Large intestine (tissue), 3 donors: ENCODE measurements around the gene CXCL11. TPM values are rescaled to one million over a fixed set of nuclear protein-coding genes. Genes with fewer than 3 reads are reported as not detected.
"Not testable (repeated sequence)": the region's sequence is repeated elsewhere in the genome, so short reads cannot be mapped to it uniquely, and the experiment has no call there.

Experiments
- DNase-seq, 2 donors: peaks; one replicate each; pipeline versions ENCODE4 v3.0.0 to v3.0.0-alpha.2; 2013
- H3K27ac ChIP-seq: one replicate; pipeline ENCODE4 v1.5.1; 2013; ENCODE audit warnings: low read length
- H3K27me3 ChIP-seq: 2 replicates; pipeline ENCODE4 v1.6.1; 2013; ENCODE audit warnings: low read length; ENCODE audit not compliant: control insufficient read depth, insufficient read depth
- H3K36me3 ChIP-seq: 2 replicates; pipeline ENCODE4 v1.6.1; 2013; ENCODE audit warnings: low read length; ENCODE audit not compliant: control insufficient read depth, insufficient read depth
- H3K4me1 ChIP-seq: one replicate; pipeline ENCODE4 v1.6.1; 2013; ENCODE audit warnings: low read length; ENCODE audit not compliant: control insufficient read depth, insufficient read depth
- H3K4me3 ChIP-seq: one replicate; pipeline ENCODE4 v1.5.1; 2013; ENCODE audit warnings: low read length
- H3K9me3 ChIP-seq: one replicate; pipeline ENCODE4 v1.6.1; 2013; ENCODE audit warnings: mild to moderate bottlenecking, low read depth, low read length, moderate library complexity; ENCODE audit not compliant: control insufficient read depth
- WGBS: methylation state at CpG from one replicate; pipeline ENCODE4 v1.1.5; 2013; ENCODE audit warnings: low lambda C conversion rate; ENCODE audit not compliant: insufficient coverage; 5-methylcytosine and 5-hydroxymethylcytosine counted together
- polyA plus RNA-seq: library from polyadenylated mRNA; unstranded; fragments of 120-200 nt; gene quantifications from one replicate; pipeline ENCODE4 v1.2.1, GENCODE V29; 2013

CXCL11 gene
- polyA plus RNA-seq, 1 donor = 0.30 TPM

DNA sequence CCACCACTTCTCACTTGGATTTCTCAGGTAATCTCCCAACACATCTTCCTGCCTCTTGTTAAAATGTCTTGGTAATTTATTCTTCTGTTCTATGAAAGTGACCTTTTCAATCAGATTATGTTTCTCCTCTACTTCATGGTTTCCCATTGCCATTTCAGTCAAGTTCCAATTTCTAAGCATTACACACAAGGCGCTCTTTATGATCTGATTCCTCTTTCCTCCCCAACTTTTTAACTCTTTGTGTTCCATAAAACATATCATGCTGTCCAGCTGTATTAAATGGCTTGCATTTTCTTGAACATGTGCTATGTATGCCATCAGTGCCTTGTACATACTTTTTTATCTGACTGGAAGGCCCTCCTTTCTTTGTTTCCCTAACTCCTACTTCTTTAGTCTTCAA lies 25.6 kb upstream of the CXCL11 start:
- no peak for DNase-seq
- no peak overlapping the region for H3K27ac ChIP-seq
- no peaks in the 10 kb centered on the region for H3K36me3 ChIP-seq
- H3K27me3 ChIP-seq = no peaks in the 10 kb centered on the region
- no peaks in the 10 kb centered on the region for H3K9me3 ChIP-seq
- no peaks in the 10 kb centered on the region for H3K4me1 ChIP-seq
- H3K4me3 ChIP-seq = no peak overlapping the region
- 50% methylated on average over 1 of the region's 1 CpG for WGBS

DNA sequence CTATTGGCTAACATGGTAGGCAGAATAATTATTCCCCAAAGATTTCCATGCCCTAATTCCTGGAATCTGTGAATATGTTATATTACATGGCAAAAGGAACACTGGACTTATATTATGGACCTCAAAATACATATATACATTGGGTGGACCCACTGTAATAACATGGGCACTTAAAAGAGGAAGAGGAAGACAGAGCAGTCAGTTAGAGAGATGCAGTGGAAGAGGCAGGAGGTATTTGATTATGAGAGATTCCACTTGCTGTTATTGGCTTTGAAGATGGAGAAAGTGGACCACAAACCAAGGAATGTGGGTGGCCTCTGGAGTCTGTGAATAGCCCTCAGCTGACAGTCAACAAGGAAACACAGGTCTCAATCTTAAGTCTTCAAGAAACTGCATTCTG lies 24.6 kb upstream of the CXCL11 start:
- Histone ChIP-seq H3K9me3 (no peaks in the 10 kb centered on the region), H3K36me3 (no peaks in the 10 kb centered on the region), H3K4me1 (no peaks in the 10 kb centered on the region), H3K27me3 (no peaks in the 10 kb centered on the region), H3K4me3 (no peak overlapping the region), H3K27ac (no peak overlapping the region)
- no peak for DNase-seq

DNA sequence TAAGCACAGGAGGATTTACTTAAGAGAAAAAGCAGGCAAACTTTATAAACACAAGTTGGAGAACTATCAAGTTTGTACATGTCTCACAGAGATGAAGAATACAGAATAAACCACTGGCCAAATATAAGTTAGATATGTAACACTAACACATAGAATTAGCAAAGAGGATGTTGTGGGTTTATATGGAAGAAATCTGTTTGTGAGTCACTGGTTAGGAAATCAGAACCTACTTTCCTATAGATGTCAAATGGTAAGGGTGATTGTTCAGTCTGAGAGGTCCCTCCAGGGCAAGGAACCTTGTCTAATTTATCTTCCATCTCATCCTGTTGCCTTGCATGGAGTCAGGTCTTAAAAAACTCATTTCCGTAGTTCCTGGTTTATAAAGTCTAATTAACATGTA lies 23.9 kb upstream of the CXCL11 start:
- Histone ChIP-seq H3K27ac (no peak overlapping the region), H3K4me1 (no peaks in the 10 kb centered on the region), H3K9me3 (no peaks in the 10 kb centered on the region), H3K4me3 (no peak overlapping the region), H3K27me3 (no peaks in the 10 kb centered on the region), H3K36me3 (no peaks in the 10 kb centered on the region)
- DNase-seq = no peak
- no CpG with 5 or more reads among the region's 1 CpG for WGBS

DNA sequence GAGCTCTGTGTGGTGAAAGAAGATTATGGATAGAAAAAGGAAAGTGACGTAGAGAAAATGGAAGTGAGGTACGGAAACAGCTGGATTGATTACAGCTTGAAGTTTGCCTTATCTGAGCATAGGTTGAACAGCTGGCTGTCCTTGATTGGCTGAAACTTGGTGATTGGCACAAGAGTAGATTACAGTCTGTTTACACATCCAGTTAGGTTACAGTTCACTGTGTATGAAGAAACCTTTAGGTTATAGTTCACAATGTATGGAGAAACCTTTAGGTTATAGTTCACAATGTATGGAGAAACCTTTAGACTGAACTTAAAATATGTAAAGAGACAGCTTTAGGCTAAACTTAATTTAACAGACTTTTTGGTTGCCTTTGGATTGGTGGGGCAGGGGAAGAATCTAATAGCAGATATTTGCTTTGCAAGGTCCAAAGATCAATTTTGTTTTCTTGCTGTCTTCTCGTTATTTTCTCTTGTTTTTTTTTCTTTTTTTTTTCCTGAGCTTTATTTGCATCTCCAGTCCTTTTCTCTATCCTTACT lies 23.1 kb upstream of the CXCL11 start:
- WGBS = 55% methylated on average over 3 of the region's 3 CpGs

DNA sequence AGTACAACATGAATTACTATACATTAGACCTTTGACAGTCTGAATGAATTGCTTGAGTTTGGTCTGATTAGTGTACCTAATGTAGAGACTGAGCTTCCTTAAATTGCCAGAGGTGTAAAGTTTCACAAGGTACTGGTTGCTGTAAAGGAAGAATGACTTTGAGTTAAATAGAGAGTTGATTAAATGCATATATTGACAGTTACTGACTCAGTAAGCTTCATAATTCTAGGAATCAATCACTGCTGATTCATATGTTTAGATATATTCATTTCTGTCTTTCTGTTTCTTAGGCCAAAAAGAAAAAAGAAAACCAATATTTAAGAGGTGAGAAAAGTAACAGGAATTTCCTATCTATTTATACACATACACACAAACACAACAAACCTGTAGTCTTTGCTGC lies 22.4 kb upstream of the CXCL11 start:
- no peak overlapping the region for H3K27ac ChIP-seq
- H3K9me3 ChIP-seq = no peaks in the 10 kb centered on the region
- H3K36me3 ChIP-seq = no peaks in the 10 kb centered on the region
- DNase-seq = no peak
- no peak overlapping the region for H3K4me3 ChIP-seq
- peaks cover 8% of the 10 kb centered on the region for H3K4me1 ChIP-seq
- no peaks in the 10 kb centered on the region for H3K27me3 ChIP-seq

More for the DNA sequence above, 23.1 kb upstream of the CXCL11 start:
- peak; percentile 37 to 61 for DNase-seq
- no peaks in the 10 kb centered on the region for H3K36me3 ChIP-seq
- H3K9me3 ChIP-seq = no peaks in the 10 kb centered on the region
- H3K4me3 ChIP-seq = no peak overlapping the region
- no peak overlapping the region for H3K27ac ChIP-seq
- H3K27me3 ChIP-seq = no peaks in the 10 kb centered on the region
- peaks cover 4% of the 10 kb centered on the region for H3K4me1 ChIP-seq

DNA sequence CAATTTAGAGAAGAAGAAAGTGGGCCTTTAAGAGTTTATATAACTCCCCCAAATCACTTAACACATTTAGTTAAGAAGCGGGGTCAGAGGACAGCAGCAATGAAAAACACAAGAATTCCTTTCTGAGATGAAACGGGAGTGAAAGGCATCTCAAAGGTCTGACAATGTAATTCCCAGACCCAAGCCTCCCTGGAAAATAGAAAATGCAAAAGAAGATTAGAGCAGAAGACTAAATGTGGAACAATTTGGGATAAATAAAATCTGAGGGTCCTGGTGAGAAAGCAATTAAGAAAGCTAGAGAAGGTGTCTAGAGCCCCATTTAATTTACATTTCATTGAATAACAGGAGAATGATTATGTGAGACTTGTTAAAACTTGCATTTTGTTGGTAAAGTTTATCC lies 19.6 kb upstream of the CXCL11 start:
- Histone ChIP-seq H3K27me3 (no peaks in the 10 kb centered on the region), H3K9me3 (no peaks in the 10 kb centered on the region), H3K27ac (no peak overlapping the region), H3K36me3 (no peaks in the 10 kb centered on the region), H3K4me3 (no peak overlapping the region), H3K4me1 (peaks cover 8% of the 10 kb centered on the region)
- 60% methylated on average over 1 of the region's 2 CpGs for WGBS
- DNase-seq = no peak

DNA sequence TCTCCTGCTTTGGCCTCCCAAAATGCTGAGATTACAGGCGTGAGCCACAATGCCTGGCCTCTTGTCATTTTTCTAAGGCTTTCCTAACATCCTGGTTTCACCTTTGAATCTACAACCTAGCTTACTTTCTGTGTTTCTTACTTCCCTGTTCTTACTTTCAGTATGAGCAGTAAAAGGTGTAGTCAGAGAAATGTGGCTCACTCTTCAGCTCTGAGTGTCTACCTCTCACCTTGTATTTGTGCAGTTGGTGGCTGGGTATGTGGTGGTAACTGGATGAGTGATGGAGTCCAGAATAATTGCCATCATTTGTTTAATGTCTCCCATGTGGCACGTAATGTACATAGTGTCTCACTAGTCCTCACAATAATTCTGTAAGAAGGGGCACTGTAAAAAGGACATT lies 19.1 kb upstream of the CXCL11 start:
- H3K9me3 ChIP-seq = no peaks in the 10 kb centered on the region
- H3K36me3 ChIP-seq = no peaks in the 10 kb centered on the region
- H3K27ac ChIP-seq = peak overlapping the region; percentile 23
- peak; percentile 11 to 58 for DNase-seq
- H3K4me1 ChIP-seq = peaks cover 8% of the 10 kb centered on the region
- H3K4me3 ChIP-seq = no peak overlapping the region
- WGBS = 100% methylated on average over 1 of the region's 2 CpGs
- H3K27me3 ChIP-seq = no peaks in the 10 kb centered on the region

DNA sequence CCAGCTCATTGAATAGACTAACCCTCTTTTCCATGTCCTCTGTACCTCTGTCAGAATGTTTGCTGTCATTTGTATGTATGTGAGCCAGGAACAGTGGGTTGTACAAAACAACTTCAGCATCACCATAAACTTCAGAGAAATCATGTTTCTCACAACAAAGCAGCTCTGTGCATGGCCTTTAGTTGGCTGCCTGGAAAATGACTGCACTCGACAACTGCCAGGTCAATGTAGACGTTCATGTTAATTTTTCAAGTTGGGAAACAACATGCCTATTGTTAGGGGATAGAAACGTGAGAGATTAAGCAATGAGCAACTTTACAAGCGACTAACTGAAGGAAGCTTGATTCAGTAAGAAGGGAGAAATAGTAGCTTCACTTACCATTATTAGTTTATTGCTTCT lies 17.9 kb upstream of the CXCL11 start:
- H3K4me1 ChIP-seq = peaks cover 8% of the 10 kb centered on the region
- no peaks in the 10 kb centered on the region for H3K36me3 ChIP-seq
- DNase-seq = no peak
- H3K27ac ChIP-seq = no peak overlapping the region
- no peaks in the 10 kb centered on the region for H3K9me3 ChIP-seq
- no peak overlapping the region for H3K4me3 ChIP-seq
- WGBS = 7% methylated on average over 2 of the region's 4 CpGs
- no peaks in the 10 kb centered on the region for H3K27me3 ChIP-seq

DNA sequence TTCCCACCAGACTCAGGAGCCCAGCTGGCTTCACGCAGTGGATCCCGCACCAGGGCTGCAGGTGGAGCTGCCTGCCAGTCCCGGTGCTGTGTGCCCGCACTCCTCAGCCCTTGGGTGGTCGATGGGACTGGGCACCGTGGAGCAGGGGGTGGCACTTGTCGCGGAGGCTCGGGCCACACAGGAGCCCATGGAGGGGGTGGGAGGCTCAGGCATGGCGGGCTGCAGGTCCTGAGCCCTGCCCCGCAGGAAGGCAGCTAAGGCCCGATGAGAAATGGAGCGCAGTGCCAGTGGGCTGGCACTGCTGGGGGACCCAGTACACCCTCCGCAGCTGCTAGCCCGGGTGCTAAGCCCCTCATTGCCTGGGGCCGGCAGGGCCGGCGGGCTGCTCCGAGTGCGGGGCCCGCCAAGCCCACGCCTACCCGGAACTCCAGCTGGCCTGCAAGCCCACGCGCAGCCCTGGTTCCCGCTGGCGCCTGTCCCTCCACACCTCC lies 14.7 kb upstream of the CXCL11 start:
- H3K9me3 ChIP-seq, H3K36me3 ChIP-seq, H3K4me3 ChIP-seq, H3K4me1 ChIP-seq, H3K27ac ChIP-seq, DNase-seq, H3K27me3 ChIP-seq: not testable (repeated sequence)
- no CpG with 5 or more reads among the region's 27 CpGs for WGBS

DNA sequence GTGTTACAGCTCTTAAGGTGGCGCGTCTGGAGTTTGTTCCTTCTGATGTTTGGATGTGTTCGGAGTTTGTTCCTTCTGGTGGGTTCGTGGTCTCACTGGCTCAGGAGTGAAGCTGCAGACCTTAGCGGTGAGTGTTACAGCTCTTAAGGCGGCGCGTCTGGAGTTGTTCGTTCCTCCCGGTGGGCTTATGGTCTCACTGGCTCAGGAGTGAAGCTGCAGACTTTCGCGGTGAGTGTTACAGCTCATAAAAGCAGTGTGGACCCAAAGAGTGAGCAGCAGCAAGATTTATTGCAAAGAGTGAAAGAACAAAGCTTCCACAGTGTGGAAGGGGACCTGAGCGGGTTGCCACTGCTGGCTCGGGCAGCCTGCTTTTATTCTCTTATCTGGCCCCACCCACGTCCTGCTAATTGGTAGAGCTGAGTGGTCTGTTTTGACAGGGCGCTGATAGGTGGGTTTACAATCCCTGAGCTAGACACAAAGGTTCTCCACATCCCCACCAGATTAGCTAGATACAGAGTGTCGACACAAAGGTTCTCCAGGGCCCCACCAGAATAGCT lies 14.1 kb upstream of the CXCL11 start:
- not testable (repeated sequence) for H3K4me1 ChIP-seq, H3K9me3 ChIP-seq, DNase-seq, H3K27me3 ChIP-seq, H3K27ac ChIP-seq, H3K36me3 ChIP-seq, H3K4me3 ChIP-seq
- no CpG with 5 or more reads among the region's 17 CpGs for WGBS

DNA sequence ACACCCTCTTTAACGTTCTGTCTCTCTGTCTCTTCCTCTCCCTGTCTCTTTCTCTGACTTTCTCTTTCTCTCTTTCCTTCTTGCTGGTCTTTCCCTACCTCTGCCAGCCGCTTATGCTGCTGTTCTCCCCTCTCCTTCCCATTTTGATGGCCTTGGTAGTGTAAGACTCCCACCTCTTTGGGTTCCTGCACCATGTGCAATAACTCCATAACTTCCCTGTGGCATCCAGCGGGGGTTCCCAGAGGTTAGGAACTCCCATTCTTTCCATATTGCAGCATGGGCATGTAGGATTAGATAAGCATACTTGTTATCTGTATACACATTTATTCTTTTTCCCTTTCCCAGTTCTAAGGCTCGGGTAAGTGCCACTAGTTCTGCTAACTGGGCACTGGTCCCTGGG lies 8.8 kb upstream of the CXCL11 start:
- not testable (repeated sequence) for H3K27ac ChIP-seq, H3K36me3 ChIP-seq, H3K9me3 ChIP-seq, H3K4me3 ChIP-seq, H3K27me3 ChIP-seq, DNase-seq, H3K4me1 ChIP-seq
- 96% methylated on average over 2 of the region's 4 CpGs for WGBS
